Keratinocyte (primary cell): Measurements from ENCODE around the gene DDX21. TPM values are rescaled to one million over a fixed set of nuclear protein-coding genes. Genes with fewer than 3 reads are reported as not detected.

Source experiments
- DNase-seq: peaks from one replicate; pipeline ENCODE4 v3.0.0-alpha.2; 2011; ENCODE audit warnings: low read depth, missing footprints, low spot score
- FAIRE-seq: peaks from 2 replicates; lab custom pipeline; 2011; peaks lifted over from hg19 to GRCh38; lab: Jason Lieb, UNC
- H2AFZ ChIP-seq: 2 replicates; pipeline ENCODE4 v1.6.0; 2012; ENCODE audit warnings: low read length, control low read depth, inconsistent platforms; ENCODE audit not compliant: control insufficient read depth
- H3K27ac ChIP-seq: 2 replicates; pipeline ENCODE4 v1.5.1; 2011; ENCODE audit warnings: low read length; ENCODE audit not compliant: control insufficient read depth, insufficient read depth
- H3K27me3 ChIP-seq: 3 replicates; pipeline ENCODE4 v1.6.0; 2011; ENCODE audit warnings: low read length; ENCODE audit not compliant: control insufficient read depth, insufficient read depth; ENCODE audit errors: extremely low read depth
- H3K36me3 ChIP-seq, 2 experiments: 2 replicates in 1 of 2; 3 replicates in 1 of 2; pipeline ENCODE4 v1.5.1; 2011; ENCODE audit warnings: low read length in 2 of 2, mild to moderate bottlenecking in 1 of 2; ENCODE audit not compliant: control insufficient read depth in 2 of 2, insufficient read depth in 2 of 2; ENCODE audit errors: extremely low read depth in 1 of 2
- H3K4me1 ChIP-seq: 3 replicates; pipeline ENCODE4 v1.5.1; 2011; ENCODE audit warnings: low read length; ENCODE audit not compliant: control insufficient read depth, insufficient read depth; ENCODE audit errors: extremely low read depth
- H3K4me2 ChIP-seq: 3 replicates; pipeline ENCODE4 v1.6.0; 2011; ENCODE audit warnings: low read depth, low read length; ENCODE audit not compliant: control insufficient read depth, insufficient read depth; ENCODE audit errors: extremely low read depth
- H3K4me3 ChIP-seq, 3 experiments: fragments of 200-600 bp in 1 of 3; sonication (generic) in 1 of 3; 2 replicates in 2 of 3; 3 replicates in 1 of 3; pipeline ENCODE4 v1.5.1; 2011 to 2016; ENCODE audit warnings: low read length in 3 of 3, mild to moderate bottlenecking in 3 of 3, control low read depth in 2 of 3, inconsistent platforms in 1 of 3, low read depth in 1 of 3, mixed read lengths in 1 of 3, mixed run types in 1 of 3, moderate library complexity in 1 of 3; ENCODE audit not compliant: control insufficient read depth in 2 of 3, insufficient read depth in 2 of 3; ENCODE audit errors: extremely low read depth in 1 of 3
- H3K79me2 ChIP-seq: 2 replicates; pipeline ENCODE4 v1.6.0; 2012; ENCODE audit warnings: low read length; ENCODE audit not compliant: control insufficient read depth, insufficient read depth
- H3K9ac ChIP-seq: 3 replicates; pipeline ENCODE4 v1.6.0; 2011; ENCODE audit warnings: low read length; ENCODE audit not compliant: control insufficient read depth, insufficient read depth; ENCODE audit errors: extremely low read depth
- H3K9me1 ChIP-seq: 3 replicates; pipeline ENCODE4 v1.6.0; 2011; ENCODE audit warnings: low read length; ENCODE audit not compliant: control insufficient read depth, insufficient read depth; ENCODE audit errors: extremely low read depth
- H3K9me3 ChIP-seq: 2 replicates; pipeline ENCODE4 v1.5.1; 2012; ENCODE audit warnings: low read depth, low read length; ENCODE audit not compliant: control insufficient read depth
- H4K20me1 ChIP-seq: 3 replicates; pipeline ENCODE4 v1.6.0; 2011; ENCODE audit warnings: low read length; ENCODE audit not compliant: control insufficient read depth, insufficient read depth; ENCODE audit errors: extremely low read depth
- CTCF ChIP-seq, 3 experiments: IDR thresholded peaks in 1 of 3; conservative IDR thresholded peaks in 1 of 3; optimal IDR thresholded peaks in 1 of 3; 2 replicates in 2 of 3; 3 replicates in 1 of 3; pipeline versions ENCODE3 to v1.5.1; 2011; ENCODE audit warnings: low read length in 3 of 3, mild to moderate bottlenecking in 3 of 3, moderate library complexity in 2 of 3, control low read depth in 1 of 3, inconsistent platforms in 1 of 3; ENCODE audit not compliant: insufficient read depth in 2 of 3; ENCODE audit errors: extremely low read depth in 1 of 3
- EZH2 ChIP-seq: IDR thresholded peaks from one replicate; pipeline ENCODE4 v1.6.1; 2012; ENCODE audit warnings: inconsistent platforms, mild to moderate bottlenecking, low read length, moderate library complexity
- dilution Hi-C: fragments of 300-500 bp; cut with MboI; formaldehyde crosslinking; loops from one replicate; pipeline ENCODE4 v1.7.0; 2020; ENCODE audit warnings: low sequenced_read_pairs; ENCODE audit not compliant: extremely low pct_ligation_motif_present
- polyA plus RNA-seq, 5 experiments: library from polyadenylated mRNA; depleted of rRNA in 3 of 5; stranded (reverse) in 3 of 5; stranded (forward) in 1 of 5; unstranded in 1 of 5; fragments of >200 nt; gene quantifications; 1 replicate in 1 of 5; 2 replicates in 3 of 5; 3 replicates in 1 of 5; pipeline versions ENCODE4 v1.2.1 to v1.2.3, GENCODE V29; 2011 to 2012; ENCODE audit warnings: missing spikeins in 2 of 5, low read depth in 1 of 5, low replicate concordance in 1 of 5

DDX21 gene
- polyA plus RNA-seq, 1 donor (not counting 4 experiments of a cell fraction or from before 2014, with no cell fraction given) = 157 TPM

GRCh38 chr10:69005704-69006485, 49.9 kb downstream of the DDX21 start:
- no peak overlapping the region for H3K4me2 ChIP-seq
- no peak overlapping the region for H3K4me3 ChIP-seq
- H4K20me1 ChIP-seq = no peaks in the 10 kb centered on the region
- no peak for TF ChIP-seq EZH2
- TF ChIP-seq CTCF (optimal IDR thresholded peaks at IDR 0.05 in 1 of 3, IDR thresholded peaks at IDR 0.05 in 1 of 3, conservative IDR thresholded peaks at IDR 0.05 in 1 of 3; ENCODE audit: extremely low read depth in 1 of 3, insufficient read depth in 2 of 3, low read length in 3 of 3) = no peak
- FAIRE-seq = no peak
- H3K9ac ChIP-seq = no peak overlapping the region
- no peaks in the 10 kb centered on the region for H3K9me3 ChIP-seq
- no peak for DNase-seq
- H2AFZ ChIP-seq = no peak overlapping the region
- H3K36me3 ChIP-seq = peaks cover 5 to 7% of the 10 kb centered on the region in 2 experiments
- no peaks in the 10 kb centered on the region for H3K27me3 ChIP-seq
- H3K4me1 ChIP-seq = no peaks in the 10 kb centered on the region
- no peak overlapping the region for H3K27ac ChIP-seq
- dilution Hi-C loops = no loop called here
- no peaks in the 10 kb centered on the region for H3K9me1 ChIP-seq
- H3K79me2 ChIP-seq = no peaks in the 10 kb centered on the region

- Histone ChIP-seq H3K4me1 (no peaks in the 10 kb centered on the region), H2AFZ (no peak overlapping the region), H3K27ac (no peak overlapping the region), H3K9me1 (no peaks in the 10 kb centered on the region), H3K9me3 (no peaks in the 10 kb centered on the region), H3K79me2 (no peaks in the 10 kb centered on the region), H3K4me3 (no peak overlapping the region), H3K27me3 (no peaks in the 10 kb centered on the region), H4K20me1 (no peaks in the 10 kb centered on the region), H3K36me3 (peaks cover 7 to 10% of the 10 kb centered on the region in 2 experiments), H3K4me2 (no peak overlapping the region), H3K9ac (no peak overlapping the region)
- DNase-seq (no peak), FAIRE-seq (no peak)
- no peak for TF ChIP-seq EZH2
- TF ChIP-seq CTCF (optimal IDR thresholded peaks at IDR 0.05 in 1 of 3, IDR thresholded peaks at IDR 0.05 in 1 of 3, conservative IDR thresholded peaks at IDR 0.05 in 1 of 3; ENCODE audit: extremely low read depth in 1 of 3, insufficient read depth in 2 of 3, low read length in 3 of 3) = peak in 1 of 3 experiments; percentile 25
- dilution Hi-C loops = no loop called here
These were observed 51.3 kb downstream of the DDX21 start for GRCh38 chr10:69007260-69007659.
